ENCODE results near the gene PEMT. TPM values are rescaled to one million over a fixed set of nuclear protein-coding genes. Genes with fewer than 3 reads are reported as not detected.

The PEMT gene
- total RNA-seq, 1 donor from 2014 or later = 690 TPM

GRCh38 chr17:17500999-17501605 is 90.4 kb downstream of the PEMT start:
- intact Hi-C loops (cut with DNase I) = no loop called here
- Histone ChIP-seq H3K9me3 (no peaks in the 10 kb centered on the region), H3K4me1 (peaks cover 0 to 3% of the 10 kb centered on the region in 2 donors), H3K4me3 (no peak overlapping the region), H3K27ac (no peak overlapping the region), H3K27me3 (no peaks in the 10 kb centered on the region), H3K36me3 (no peaks in the 10 kb centered on the region)
- DNase-seq (ENCODE audit: low spot score in 2 of 2) = no peak
- TF ChIP-seq CTCF (IDR thresholded peaks at IDR 0.05) = no peak

- TF ChIP-seq CTCF (IDR thresholded peaks at IDR 0.05) = no peak
- no peak for DNase-seq (ENCODE audit: low spot score in 2 of 2)
- no peaks in the 10 kb centered on the region for H3K27me3 ChIP-seq
- no peak overlapping the region for H3K27ac ChIP-seq
- intact Hi-C loops (cut with DNase I) = loop anchor here (5.0 to 10.0 kb wide), 3 partner anchors 38 to 535 kb away; partner anchors contain the start of genes ATPAF2 and GID4
- H3K4me3 ChIP-seq = no peak overlapping the region
- H3K36me3 ChIP-seq = no peaks in the 10 kb centered on the region
- H3K9me3 ChIP-seq = no peaks in the 10 kb centered on the region
- H3K4me1 ChIP-seq = peaks cover 6 to 9% of the 10 kb centered on the region in 2 donors
These were observed 91.9 kb downstream of the PEMT start for GRCh38 chr17:17499402-17500145.

GRCh38 chr17:17498606-17499301 is 92.8 kb downstream of the PEMT start:
- no peak for DNase-seq (ENCODE audit: low spot score in 2 of 2)

GRCh38 chr17:17497845-17498520 is 93.5 kb downstream of the PEMT start:
- Histone ChIP-seq H3K27ac (no peak overlapping the region), H3K4me1 (peaks cover 6 to 9% of the 10 kb centered on the region in 2 donors), H3K9me3 (no peaks in the 10 kb centered on the region), H3K4me3 (no peak overlapping the region), H3K27me3 (no peaks in the 10 kb centered on the region), H3K36me3 (no peaks in the 10 kb centered on the region)
- intact Hi-C loops (cut with DNase I) = loop anchor here (1.0 to 10.0 kb wide), 5 partner anchors 39 to 537 kb away; partner anchors contain the start of genes ATPAF2 and GID4
- no peak for TF ChIP-seq CTCF (IDR thresholded peaks at IDR 0.05)
- DNase-seq (ENCODE audit: low spot score in 2 of 2) = no peak

More at GRCh38 chr17:17498606-17499301, 92.8 kb downstream of the PEMT start:
- no peak for TF ChIP-seq CTCF (IDR thresholded peaks at IDR 0.05)
- Histone ChIP-seq H3K27me3 (no peaks in the 10 kb centered on the region), H3K27ac (no peak overlapping the region), H3K4me3 (no peak overlapping the region), H3K36me3 (no peaks in the 10 kb centered on the region), H3K9me3 (no peaks in the 10 kb centered on the region), H3K4me1 (peaks cover 6 to 9% of the 10 kb centered on the region in 2 donors)
- intact Hi-C loops (cut with DNase I) = loop anchor here (5.0 to 10.0 kb wide), 3 partner anchors 39 to 536 kb away; partner anchors contain the start of genes ATPAF2 and GID4
